Stimulated activated CD8-positive, alpha-beta memory T cell treated with anti-CD3 and anti-CD28 coated beads, Interleukin-2, amount 100 ng/mL, for 1 hour (primary cell): Measurements from ENCODE around the gene SDHAF3.
"Not testable (repeated sequence)": the region's sequence is repeated elsewhere in the genome, so short reads cannot be mapped to it uniquely, and the experiment has no call there.

Experiments
- DNase-seq, 2 donors: peaks; one replicate each; pipeline ENCODE4 v3.0.0-alpha.2; 2020; ENCODE audit warnings: low read depth in 2 of 2

Gene SDHAF3

GRCh38 chr7:97123115-97123514 is 5.6 kb downstream of the SDHAF3 start:
- not testable (repeated sequence) for DNase-seq

GRCh38 chr7:97126483-97127171 is 9.1 kb downstream of the SDHAF3 start:
- no peak for DNase-seq

DNA sequence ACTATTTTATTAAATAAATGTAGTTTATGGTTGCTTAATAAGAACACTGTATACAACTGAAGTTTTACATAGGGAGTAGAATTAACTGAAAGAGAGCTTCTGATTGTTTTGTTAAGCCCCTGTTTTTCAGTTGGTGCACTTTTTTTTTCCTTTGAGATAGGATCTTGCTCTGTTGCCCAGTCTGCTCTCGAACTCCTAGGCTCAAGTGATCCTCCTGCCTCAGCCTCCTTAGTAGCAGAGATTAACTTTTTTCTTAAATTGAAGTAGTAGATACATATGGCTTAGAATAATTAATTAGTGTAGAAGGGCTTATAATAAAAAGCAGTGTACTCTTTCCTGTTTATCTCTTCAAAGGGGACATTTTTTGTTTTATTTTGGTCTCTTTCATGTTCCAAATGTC is 11.2 kb downstream of the SDHAF3 start:
- no peak for DNase-seq

- DNase-seq, result no peak
Measured at GRCh38 chr7:97130417-97131139, 13.1 kb downstream of the SDHAF3 start.

GRCh38 chr7:97133159-97133558 is 15.7 kb downstream of the SDHAF3 start:
- DNase-seq, result no peak

- no peak for DNase-seq
Measured at GRCh38 chr7:97138830-97139229, 21.3 kb downstream of the SDHAF3 start.

DNA sequence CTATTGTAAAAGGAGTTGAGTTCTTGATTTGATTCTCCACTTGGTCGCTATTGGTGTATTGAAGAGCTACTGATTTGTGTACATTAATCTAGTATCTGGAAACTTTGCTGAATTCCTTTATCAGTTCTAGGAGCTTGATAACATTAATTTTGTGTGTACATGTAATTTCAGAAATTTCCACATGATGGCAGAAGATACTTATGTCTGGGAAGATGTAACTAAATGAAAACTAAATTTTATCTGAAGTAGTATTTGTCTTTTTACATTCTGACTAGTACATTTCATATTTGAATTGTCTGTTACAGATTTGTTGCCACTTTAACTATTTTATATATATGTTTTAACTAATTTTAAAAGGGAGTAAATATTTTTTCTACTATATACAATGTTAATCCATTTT is 27.6 kb downstream of the SDHAF3 start:
- DNase-seq, result no peak

GRCh38 chr7:97149843-97150242 is 32.3 kb downstream of the SDHAF3 start:
- no peak for DNase-seq

DNA sequence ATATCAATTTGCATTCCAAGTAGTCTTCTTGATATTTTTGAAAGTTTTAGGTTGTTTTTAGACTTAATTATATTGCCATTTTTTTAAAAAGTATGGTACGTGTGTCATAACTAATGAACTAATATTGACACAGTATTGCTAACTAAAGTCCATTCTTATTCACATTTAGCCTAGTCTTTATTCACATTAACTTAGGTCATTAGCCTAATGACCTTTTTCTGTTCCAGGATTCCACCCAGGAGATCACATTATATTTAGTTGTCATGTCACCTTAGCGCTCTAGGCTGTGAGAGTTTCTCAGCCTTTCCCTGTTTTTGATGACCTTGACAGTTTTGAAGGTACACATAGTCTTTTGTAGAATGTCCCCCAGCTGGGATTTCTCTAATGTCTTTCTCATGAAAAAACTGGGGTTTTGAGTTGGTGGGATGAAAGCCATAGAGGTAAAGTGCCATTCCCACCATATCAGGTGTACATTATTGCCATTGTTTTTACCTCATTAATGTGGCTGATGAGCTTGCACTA is 38.5 kb downstream of the SDHAF3 start:
- no peak for DNase-seq

DNA sequence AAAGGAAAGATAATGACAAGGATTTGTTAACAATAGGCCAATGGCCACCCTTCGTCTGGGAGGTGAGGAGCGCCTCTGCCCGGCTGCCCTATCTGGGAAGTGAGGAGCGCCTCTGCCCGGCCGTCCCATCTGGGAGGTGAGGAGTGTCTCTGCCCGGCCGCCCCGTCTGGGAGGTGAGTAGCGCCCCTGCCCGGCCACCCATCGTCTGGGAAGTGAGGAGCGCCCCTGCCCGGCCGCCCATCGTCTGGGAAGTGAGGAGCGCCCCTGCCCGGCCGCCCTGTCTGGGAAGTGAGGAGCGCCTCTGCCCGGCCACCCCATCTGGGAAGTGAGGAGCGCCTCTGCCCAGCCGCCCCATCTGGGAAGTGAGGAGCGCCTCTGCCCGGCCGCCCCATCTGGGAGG is 42.5 kb downstream of the SDHAF3 start:
- DNase-seq, result not testable (repeated sequence)

- DNase-seq, result not testable (repeated sequence)
Measured at GRCh38 chr7:97161609-97162008, 44.1 kb downstream of the SDHAF3 start.

- DNase-seq, result no peak
Measured at GRCh38 chr7:97166308-97166707, 48.8 kb downstream of the SDHAF3 start.

DNA sequence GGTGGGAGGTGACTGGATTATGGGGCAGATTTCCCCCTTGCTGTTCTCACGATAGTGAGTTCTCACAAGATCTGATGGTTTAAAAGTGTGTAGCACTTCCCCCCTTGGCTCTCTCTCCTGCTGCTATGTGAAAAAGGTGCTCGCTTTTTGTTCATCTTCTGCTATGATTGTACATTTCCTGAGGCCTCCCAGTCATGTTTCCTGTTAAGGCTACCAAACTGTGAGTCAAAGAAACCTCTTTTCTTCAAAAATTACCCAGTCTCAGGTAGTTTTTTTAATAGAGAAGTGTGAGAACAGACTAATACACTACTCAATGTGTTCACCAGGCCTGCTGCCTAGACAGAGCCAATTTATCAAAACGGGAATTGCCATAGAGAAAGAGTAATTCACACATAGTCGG is 49.7 kb downstream of the SDHAF3 start:
- no peak for DNase-seq

GRCh38 chr7:97167749-97168148 is 50.3 kb downstream of the SDHAF3 start:
- DNase-seq, result no peak

DNA sequence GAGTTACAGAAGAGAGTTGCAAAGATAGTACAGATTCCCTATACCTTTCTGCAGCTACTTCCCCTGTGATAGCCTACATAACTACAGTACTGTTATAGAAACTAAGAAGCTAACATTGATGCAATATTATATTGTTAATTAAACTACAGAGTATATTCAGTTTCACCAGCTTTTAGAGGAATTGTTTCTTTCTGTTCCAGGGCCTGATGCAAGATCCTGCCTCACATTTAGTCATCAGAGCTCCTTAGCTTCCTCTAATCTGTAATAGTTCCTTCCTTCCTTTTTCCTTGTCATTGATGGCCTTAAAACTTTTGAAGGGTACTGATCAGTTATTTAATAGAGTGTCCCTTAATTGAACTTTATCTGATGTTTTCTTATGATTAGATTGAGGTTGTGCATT is 56.8 kb downstream of the SDHAF3 start:
- DNase-seq, result no peak

DNA sequence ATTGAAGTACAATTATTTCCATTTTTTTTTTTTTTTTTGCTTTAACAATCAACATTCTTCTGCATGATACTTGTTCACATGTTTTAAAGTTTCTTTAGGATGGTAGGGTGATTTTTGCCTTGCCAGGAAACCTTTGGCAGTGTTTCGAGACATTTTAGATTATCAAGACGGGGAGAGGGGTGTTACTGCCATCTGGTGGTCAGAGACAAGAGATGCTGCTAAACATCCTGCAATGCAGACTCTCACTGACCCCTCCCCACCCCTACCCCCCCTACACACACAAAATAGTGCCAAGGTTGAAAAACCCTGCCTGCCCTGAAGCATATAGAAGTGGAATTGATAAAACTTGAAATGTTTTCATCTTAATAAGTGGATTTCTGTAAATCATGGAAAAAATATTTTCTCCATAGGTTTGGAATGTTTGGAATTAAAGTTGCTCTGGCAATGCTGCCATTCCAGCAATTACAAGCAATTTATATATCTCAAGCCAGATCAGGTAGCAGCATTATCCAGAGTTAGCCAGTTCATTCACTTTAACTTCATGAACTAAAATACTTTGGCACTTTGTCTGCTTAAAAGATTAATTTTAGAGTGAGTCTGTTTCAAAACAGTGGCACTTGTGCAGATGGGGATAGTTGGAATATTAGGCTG is 62.1 kb downstream of the SDHAF3 start:
- DNase-seq, result peak in 1 of 2 donors; percentile 5

DNA sequence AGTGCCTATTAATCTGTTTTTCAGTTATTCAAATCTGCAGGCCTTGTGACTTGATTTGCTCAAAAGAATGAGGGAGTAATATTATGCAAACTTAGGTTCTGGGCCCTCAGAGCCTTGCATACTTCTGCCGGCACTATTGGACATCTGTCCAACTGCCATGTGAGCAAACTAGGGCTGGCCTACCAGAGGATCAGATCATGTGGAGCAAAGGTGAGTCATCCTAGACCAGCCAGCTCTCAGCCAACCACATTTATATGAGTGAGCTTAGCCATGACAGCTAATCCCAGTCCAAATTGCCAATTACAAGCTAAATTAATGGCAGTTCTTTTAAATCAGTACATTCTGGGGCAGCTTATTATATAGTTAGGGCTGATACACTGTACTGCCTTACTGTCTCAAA is 69.6 kb downstream of the SDHAF3 start:
- no peak for DNase-seq

GRCh38 chr7:97196174-97196573 is 78.7 kb downstream of the SDHAF3 start:
- not testable (repeated sequence) for DNase-seq

DNA sequence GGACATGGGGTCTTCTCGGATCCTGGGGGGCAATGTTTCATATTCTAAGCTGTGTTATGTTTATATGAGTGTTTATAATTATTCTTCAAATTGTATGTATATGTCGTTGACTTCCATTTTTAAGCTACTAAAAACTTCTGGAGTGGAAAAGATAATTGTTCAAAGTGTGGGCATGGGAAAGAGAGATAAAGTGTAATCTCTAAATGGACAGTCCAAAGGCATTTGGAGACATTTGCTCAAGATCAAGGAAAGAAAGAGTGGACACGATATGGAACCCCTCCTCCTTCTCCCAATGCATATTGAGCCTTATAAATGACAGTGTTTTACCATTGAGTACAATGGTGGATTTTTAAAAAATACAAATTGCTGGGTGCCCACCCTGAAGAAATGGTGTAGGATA is 81.1 kb downstream of the SDHAF3 start:
- DNase-seq, result no peak

GRCh38 chr7:97200018-97200417 is 82.5 kb downstream of the SDHAF3 start:
- DNase-seq, result no peak

DNA sequence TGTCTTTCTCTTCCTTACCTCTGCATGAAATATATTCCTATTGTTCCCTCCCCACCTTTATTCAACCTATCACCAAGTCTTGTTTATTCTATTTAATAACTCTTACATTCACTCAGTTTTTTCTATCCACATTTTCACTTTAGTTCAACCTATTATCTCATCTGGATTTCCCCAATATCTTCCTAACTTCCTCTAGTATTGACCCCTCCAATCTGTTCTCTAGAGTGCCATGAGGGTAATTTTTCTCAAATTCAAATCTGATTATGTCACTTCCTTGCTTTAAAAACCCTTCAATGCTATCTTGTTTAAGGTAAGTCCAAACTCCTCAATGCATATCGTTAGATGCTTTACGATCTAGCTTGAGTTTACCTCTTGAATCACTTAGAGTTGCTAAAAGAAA is 86.5 kb downstream of the SDHAF3 start:
- no peak for DNase-seq

DNA sequence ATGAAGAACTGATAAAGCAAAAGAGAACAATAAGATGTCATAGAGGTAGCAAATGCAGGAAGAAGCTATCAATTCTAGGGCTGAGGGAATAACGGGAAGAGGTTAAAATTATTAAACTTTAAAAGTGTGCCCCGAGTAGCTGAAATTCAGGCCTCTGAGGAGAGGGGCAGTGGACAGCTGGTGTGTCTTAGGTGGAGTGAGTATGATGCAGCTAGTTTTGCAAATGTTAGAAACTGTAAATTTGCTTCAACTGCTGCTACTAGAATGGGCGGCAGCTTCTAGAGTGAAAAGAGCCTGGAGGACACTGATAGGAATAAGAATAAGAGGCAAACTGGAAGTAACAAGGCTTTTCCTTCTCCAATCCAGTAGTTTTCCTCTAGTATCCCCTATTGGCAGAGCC is 87.3 kb downstream of the SDHAF3 start:
- DNase-seq, result no peak

- DNase-seq, result no peak
Measured at GRCh38 chr7:97215556-97215955, 98.1 kb downstream of the SDHAF3 start.
